Sigmoid colon (tissue), 7 donors: ENCODE data around the gene CDK5RAP3. TPM values are rescaled to one million over a fixed set of nuclear protein-coding genes. Genes with fewer than 3 reads are reported as not detected.
A peak's percentile ranks its signal among the peaks of the same experiment; 100 is the strongest.

Experiments used
- DNase-seq: peaks from one replicate; pipeline ENCODE4 v3.0.0-alpha.2; 2019
- H3K27ac ChIP-seq, 4 donors: fragments of 200-600 bp; sonication (generic); one replicate each; pipeline ENCODE4 v1.5.1; 2016 to 2019; ENCODE audit warnings: mild to moderate bottlenecking in 1 of 4
- H3K27me3 ChIP-seq, 3 donors: fragments of 200-600 bp; sonication (generic); one replicate each; pipeline ENCODE4 v1.5.1; 2019; ENCODE audit warnings: mild to moderate bottlenecking in 1 of 3
- H3K36me3 ChIP-seq, 4 donors: fragments of 200-600 bp; sonication (generic); one replicate each; pipeline ENCODE4 v1.5.1; 2016 to 2019
- H3K4me1 ChIP-seq, 4 donors: fragments of 200-600 bp; sonication (generic); one replicate each; pipeline ENCODE4 v1.5.1; 2017 to 2019
- H3K4me3 ChIP-seq, 4 donors: fragments of 200-600 bp; sonication (generic); one replicate each; pipeline ENCODE4 v1.5.1; 2017 to 2019; ENCODE audit warnings: mild to moderate bottlenecking in 2 of 4, moderate library complexity in 1 of 4
- H3K9me3 ChIP-seq, 4 donors: fragments of 200-600 bp in 3 of 4; sonication (generic) in 3 of 4; one replicate each; pipeline versions ENCODE4 v1.5.1 to v1.6.1; 2013 to 2019
- CTCF ChIP-seq, 4 experiments: fragments of 450-650 bp in 3 of 4; fragments of 200-600 bp in 1 of 4; IDR thresholded peaks; one replicate each; pipeline ENCODE4 v1.5.1; 2016 to 2019; ENCODE audit warnings: antibody characterized with exemption in 4 of 4, mild to moderate bottlenecking in 3 of 4, moderate library complexity in 2 of 4
- EP300 ChIP-seq, 4 donors: sonication (generic); formaldehyde crosslinking; IDR thresholded peaks; one replicate each; pipeline ENCODE4 v1.6.1; 2017; ENCODE audit warnings: antibody characterized with exemption in 4 of 4
- POLR2A ChIP-seq, 2 donors: fragments of 450-650 bp; IDR thresholded peaks; one replicate each; pipeline ENCODE4 v1.6.1; 2016; ENCODE audit warnings: antibody characterized with exemption in 2 of 2, mild to moderate bottlenecking in 2 of 2, moderate library complexity in 2 of 2
- POLR2AphosphoS5 ChIP-seq, 4 donors: sonication (generic); formaldehyde crosslinking; IDR thresholded peaks; one replicate each; pipeline ENCODE4 v1.6.1; 2017; ENCODE audit warnings: antibody characterized with exemption in 4 of 4
- WGBS, 2 donors: extraction: QIAGEN DNeasy Blood & Tissue Kit; methylation state at CpG; one replicate each; pipeline ENCODE4 v1.1.7; 2013; 5-methylcytosine and 5-hydroxymethylcytosine counted together
- intact Hi-C: fragments of 100-400 bp; cut with DNase I; formaldehyde crosslinking; loops from one replicate; pipeline ENCODE4 v1.15.1; 2023
- polyA plus RNA-seq, 3 donors: library from polyadenylated mRNA; stranded (reverse); fragments of 200-250 nt; gene quantifications; one replicate each; pipeline ENCODE4 v1.2.3, GENCODE V29; 2013
- total RNA-seq, 4 donors: library from RNA; depleted of rRNA; stranded (reverse); fragments of >200 nt; gene quantifications; one replicate each; pipeline ENCODE4 v1.1.0, GENCODE V29; 2016
- donor health status: healthy with polysubstance abuse.
- donor health status: Bipolar disorder and iron deficiency.
- donor health status: healthy.

The CDK5RAP3 gene
- total and polyA plus RNA-seq, 7 donors, result 43.5 to 200 (median 71.5) TPM

- peaks cover 0 to 41% (median 38%) of the 10 kb centered on the region in 4 donors for H3K4me1 ChIP-seq
- intact Hi-C loops, result loop anchor here (5.0 to 10.0 kb wide), 3 partner anchors 126 to 592 kb away; partner anchors contain the start of genes HOXB7, HOXB8, SCRN2 and SP2
- H3K9me3 ChIP-seq, result no peaks in the 10 kb centered on the region
- peak overlapping the region in 3 of 4 donors; percentile 85 to 90 (median 89) for H3K27ac ChIP-seq
- H3K27me3 ChIP-seq, result peaks cover 0 to 14% (median 7%) of the 10 kb centered on the region in 3 donors
- no peaks in the 10 kb centered on the region for H3K36me3 ChIP-seq
- no peak for DNase-seq
- TF ChIP-seq CTCF (IDR thresholded peaks at IDR 0.05), result no peak
- peak overlapping the region in 2 of 4 donors; percentile 49 to 50 for H3K4me3 ChIP-seq
- 19 to 55% methylated on average over 6 of the region's 6 CpGs for WGBS, 2 donors
Measured at GRCh38 chr17:48022901-48023300, 52.0 kb downstream of the CDK5RAP3 start.

GRCh38 chr17:48023400-48024148 lies 52.7 kb downstream of the CDK5RAP3 start:
- H3K36me3 ChIP-seq, result no peaks in the 10 kb centered on the region
- H3K4me3 ChIP-seq, result peak overlapping the region; percentile 26 to 50 (median 42)
- peak; percentile 93 for DNase-seq
- peak overlapping the region; percentile 82 to 90 (median 87) for H3K27ac ChIP-seq
- TF ChIP-seq CTCF (IDR thresholded peaks at IDR 0.05) (peak; percentile 4 to 27 (median 18)), POLR2AphosphoS5 (IDR thresholded peaks at IDR 0.05) (peak in 3 of 4 donors; percentile 49 to 67 (median 61)), POLR2A (IDR thresholded peaks at IDR 0.05) (no peak)
- 0 to 2% methylated on average over 54 of the region's 54 CpGs for WGBS, 2 donors
- intact Hi-C loops, result loop anchor here (2.0 to 10.0 kb wide), 4 partner anchors 77 to 591 kb away; partner anchors contain the start of genes CBX1, HOXB7, HOXB8 and SCRN2
- no peaks in the 10 kb centered on the region for H3K9me3 ChIP-seq
- peaks cover 0 to 41% (median 38%) of the 10 kb centered on the region in 4 donors for H3K4me1 ChIP-seq
- peaks cover 0 to 14% (median 7%) of the 10 kb centered on the region in 3 donors for H3K27me3 ChIP-seq

GRCh38 chr17:48024149-48025039 lies 53.5 kb downstream of the CDK5RAP3 start:
- Histone ChIP-seq H3K27me3 (peaks cover 0 to 14% (median 7%) of the 10 kb centered on the region in 3 donors), H3K4me3 (peak overlapping the region; percentile 26 to 50 (median 42)), H3K4me1 (peaks cover 0 to 41% (median 38%) of the 10 kb centered on the region in 4 donors), H3K27ac (peak overlapping the region; percentile 82 to 90 (median 87)), H3K9me3 (no peaks in the 10 kb centered on the region), H3K36me3 (no peaks in the 10 kb centered on the region)
- peak; percentile 73 for DNase-seq
- intact Hi-C loops, result loop anchor here (1.0 to 10.0 kb wide), 5 partner anchors 76 to 590 kb away; partner anchors contain the start of genes CBX1, HOXB7, HOXB8 and SCRN2
- TF ChIP-seq POLR2AphosphoS5 (IDR thresholded peaks at IDR 0.05) (no peak), CTCF (IDR thresholded peaks at IDR 0.05) (no peak), POLR2A (IDR thresholded peaks at IDR 0.05) (no peak), EP300 (IDR thresholded peaks at IDR 0.05) (no peak)
- WGBS, 2 donors, result 0 to 1% methylated on average over 54 of the region's 54 CpGs

GRCh38 chr17:48025040-48025903 lies 54.4 kb downstream of the CDK5RAP3 start:
- Histone ChIP-seq H3K4me3 (peak overlapping the region; percentile 20 to 50 (median 42)), H3K36me3 (no peaks in the 10 kb centered on the region), H3K4me1 (peaks cover 0 to 42% (median 38%) of the 10 kb centered on the region in 4 donors), H3K27me3 (peaks cover 0 to 14% (median 7%) of the 10 kb centered on the region in 3 donors), H3K9me3 (no peaks in the 10 kb centered on the region), H3K27ac (peak overlapping the region; percentile 82 to 90 (median 87))
- TF ChIP-seq CTCF (IDR thresholded peaks at IDR 0.05) (peak; percentile 68 to 88 (median 84)), POLR2AphosphoS5 (IDR thresholded peaks at IDR 0.05) (peak; percentile 35 to 68 (median 48)), EP300 (IDR thresholded peaks at IDR 0.05) (no peak)
- intact Hi-C loops, result loop anchor here (1.0 to 10.0 kb wide), 3 partner anchors 76 to 590 kb away; partner anchors contain the start of genes CBX1, HOXB7 and HOXB8
- 1% methylated on average over 56 of the region's 56 CpGs for WGBS, 2 donors
- peak; percentile 99 for DNase-seq
